Spinal cord (tissue), 10 donors: ENCODE data around the gene ATF7. TPM values are rescaled to one million over a fixed set of nuclear protein-coding genes. Genes with fewer than 3 reads are reported as not detected.

ENCODE experiments used
- DNase-seq, 6 donors: peaks; one replicate each; pipeline versions ENCODE4 v3.0.0 to v3.0.0-alpha.2; 2013 to 2015; ENCODE audit warnings: low spot score in 6 of 6, low read depth in 4 of 6
- H3K27ac ChIP-seq: one replicate; pipeline ENCODE4 v1.5.1; 2013; ENCODE audit warnings: low read depth, low read length, control low read depth
- H3K27me3 ChIP-seq: one replicate; pipeline ENCODE4 v1.6.1; 2013; ENCODE audit warnings: low read length; ENCODE audit not compliant: control insufficient read depth, insufficient read depth
- H3K36me3 ChIP-seq: one replicate; pipeline ENCODE4 v1.6.1; 2013; ENCODE audit warnings: low read length; ENCODE audit not compliant: control insufficient read depth, insufficient read depth
- H3K4me1 ChIP-seq: one replicate; pipeline ENCODE4 v1.6.1; 2013; ENCODE audit warnings: low read length; ENCODE audit not compliant: control insufficient read depth, insufficient read depth
- H3K4me3 ChIP-seq: one replicate; pipeline ENCODE4 v1.5.1; 2013; ENCODE audit warnings: low read depth, low read length, control low read depth
- H3K9me3 ChIP-seq: one replicate; pipeline ENCODE4 v1.6.1; 2013; ENCODE audit warnings: low read length; ENCODE audit not compliant: control insufficient read depth, insufficient read depth
- WGBS: methylation state at CpG from one replicate; pipeline ENCODE4 v1.1.5; 2013; ENCODE audit warnings: missing lambda C conversion rate; ENCODE audit not compliant: insufficient coverage; 5-methylcytosine and 5-hydroxymethylcytosine counted together
- polyA plus RNA-seq, 2 donors: library from polyadenylated mRNA; unstranded; fragments of 120-200 nt; gene quantifications; one replicate each; pipeline ENCODE4 v1.2.1, GENCODE V29; 2013; ENCODE audit not compliant: insufficient read length in 2 of 2
- total RNA-seq, 2 donors: library from RNA; depleted of rRNA in 1 of 2; stranded (reverse); fragments of 120-200 nt in 1 of 2; fragments of >200 nt in 1 of 2; gene quantifications; one replicate each; pipeline versions ENCODE4 v1.2.3 to v1.2.4, GENCODE V29; 2013 to 2014
- donor health status: healthy.

Gene ATF7
- total and polyA plus RNA-seq, 4 donors: 18.7 to 31.1 (median 24.3) TPM

GRCh38 chr12:53564278-53564677 is 61.9 kb downstream of the ATF7 start:
- WGBS: 100% methylated on average over 1 of the region's 2 CpGs
- no peaks in the 10 kb centered on the region for H3K36me3 ChIP-seq

GRCh38 chr12:53563452-53564028 is 62.6 kb downstream of the ATF7 start:
- no peak overlapping the region for H3K4me3 ChIP-seq

More at GRCh38 chr12:53564278-53564677, 61.9 kb downstream of the ATF7 start:
- H3K27me3 ChIP-seq: no peaks in the 10 kb centered on the region
- H3K27ac ChIP-seq: no peak overlapping the region
- no peaks in the 10 kb centered on the region for H3K9me3 ChIP-seq
- H3K4me3 ChIP-seq: no peak overlapping the region
- no peaks in the 10 kb centered on the region for H3K4me1 ChIP-seq
- no peak for DNase-seq

GRCh38 chr12:53561590-53561953 is 64.6 kb downstream of the ATF7 start:
- no CpG with 5 or more reads among the region's 1 CpG for WGBS
- no peaks in the 10 kb centered on the region for H3K36me3 ChIP-seq
- no peaks in the 10 kb centered on the region for H3K9me3 ChIP-seq
- H3K4me3 ChIP-seq: no peak overlapping the region
- no peaks in the 10 kb centered on the region for H3K4me1 ChIP-seq
- no peak for DNase-seq
- no peaks in the 10 kb centered on the region for H3K27me3 ChIP-seq
- H3K27ac ChIP-seq: peak overlapping the region; percentile 73

More at GRCh38 chr12:53563452-53564028, 62.6 kb downstream of the ATF7 start:
- Histone ChIP-seq H3K9me3 (no peaks in the 10 kb centered on the region), H3K27ac (no peak overlapping the region), H3K27me3 (no peaks in the 10 kb centered on the region), H3K4me1 (no peaks in the 10 kb centered on the region), H3K36me3 (no peaks in the 10 kb centered on the region)
- 100% methylated on average over 1 of the region's 2 CpGs for WGBS
- peak in 1 of 6 donors; percentile 63 for DNase-seq

GRCh38 chr12:53560912-53561589 is 65.1 kb downstream of the ATF7 start:
- no peak for DNase-seq
- Histone ChIP-seq H3K4me3 (no peak overlapping the region), H3K36me3 (no peaks in the 10 kb centered on the region), H3K27me3 (no peaks in the 10 kb centered on the region), H3K4me1 (no peaks in the 10 kb centered on the region), H3K9me3 (no peaks in the 10 kb centered on the region), H3K27ac (peak overlapping the region; percentile 73)
- no CpG with 5 or more reads among the region's 2 CpGs for WGBS

- H3K27ac ChIP-seq: peak overlapping the region; percentile 71
- WGBS: 83% methylated on average over 4 of the region's 6 CpGs
- H3K4me3 ChIP-seq: no peak overlapping the region
- H3K4me1 ChIP-seq: no peaks in the 10 kb centered on the region
- peak in 1 of 6 donors; percentile 54 for DNase-seq
- H3K27me3 ChIP-seq: no peaks in the 10 kb centered on the region
- no peaks in the 10 kb centered on the region for H3K36me3 ChIP-seq
- no peaks in the 10 kb centered on the region for H3K9me3 ChIP-seq
Observed at GRCh38 chr12:53560351-53560750, 65.8 kb downstream of the ATF7 start.

GRCh38 chr12:53558631-53559030 is 67.6 kb downstream of the ATF7 start:
- DNase-seq: no peak
- no CpG with 5 or more reads among the region's 1 CpG for WGBS
- Histone ChIP-seq H3K36me3 (no peaks in the 10 kb centered on the region), H3K4me3 (no peak overlapping the region), H3K9me3 (no peaks in the 10 kb centered on the region), H3K27ac (no peak overlapping the region), H3K4me1 (peaks cover 8% of the 10 kb centered on the region), H3K27me3 (no peaks in the 10 kb centered on the region)

- peak overlapping the region; percentile 42 for H3K27ac ChIP-seq
- H3K27me3 ChIP-seq: no peaks in the 10 kb centered on the region
- peaks cover 14% of the 10 kb centered on the region for H3K36me3 ChIP-seq
- H3K4me1 ChIP-seq: peaks cover 19% of the 10 kb centered on the region
- 45% methylated on average over 5 of the region's 14 CpGs for WGBS
- no peak overlapping the region for H3K4me3 ChIP-seq
- peak in 2 of 6 donors; percentile 72 to 75 for DNase-seq
- no peaks in the 10 kb centered on the region for H3K9me3 ChIP-seq
Observed at GRCh38 chr12:53552361-53553327, 73.5 kb downstream of the ATF7 start.

- Histone ChIP-seq H3K4me3 (no peak overlapping the region), H3K27ac (peak overlapping the region; percentile 42)
Observed at GRCh38 chr12:53551889-53552291, 74.3 kb downstream of the ATF7 start.

GRCh38 chr12:53550595-53550994 is 75.6 kb downstream of the ATF7 start:
- Histone ChIP-seq H3K27ac (no peak overlapping the region), H3K4me1 (peaks cover 19% of the 10 kb centered on the region), H3K27me3 (no peaks in the 10 kb centered on the region), H3K9me3 (no peaks in the 10 kb centered on the region), H3K4me3 (no peak overlapping the region), H3K36me3 (peaks cover 15% of the 10 kb centered on the region)
- no CpG with 5 or more reads among the region's 1 CpG for WGBS
- DNase-seq: no peak

More at GRCh38 chr12:53551889-53552291, 74.3 kb downstream of the ATF7 start:
- no peaks in the 10 kb centered on the region for H3K9me3 ChIP-seq
- H3K27me3 ChIP-seq: no peaks in the 10 kb centered on the region
- peak in 5 of 6 donors; percentile 61 to 86 (median 74) for DNase-seq
- no CpG with 5 or more reads among the region's 2 CpGs for WGBS
- H3K4me1 ChIP-seq: peaks cover 19% of the 10 kb centered on the region
- peaks cover 15% of the 10 kb centered on the region for H3K36me3 ChIP-seq
